Gastroesophageal sphincter (tissue), 4 donors: ENCODE results near the gene PRELP. TPM values are rescaled to one million over a fixed set of nuclear protein-coding genes. Genes with fewer than 3 reads are reported as not detected.

Source experiments
- ATAC-seq: fragments of 150-250 bp; one replicate; pipeline ENCODE4 v1.9.1; 2016; ENCODE audit warnings: mild to moderate bottlenecking, moderate library complexity
- H3K27ac ChIP-seq, 4 donors: fragments of 200-600 bp; sonication (generic) in 3 of 4; 1 replicate in 3 of 4; 2 replicates in 1 of 4; pipeline ENCODE4 v1.5.1; 2016 to 2019
- H3K27me3 ChIP-seq: fragments of 200-600 bp; sonication (generic); one replicate; pipeline ENCODE4 v1.5.1; 2019
- H3K36me3 ChIP-seq, 2 donors: fragments of 200-600 bp; sonication (generic); one replicate each; pipeline ENCODE4 v1.5.1; 2019; ENCODE audit warnings: control low read depth in 1 of 2
- H3K4me1 ChIP-seq, 3 donors: fragments of 200-600 bp; sonication (generic); 1 replicate in 2 of 3; 2 replicates in 1 of 3; pipeline ENCODE4 v1.5.1; 2016 to 2019; ENCODE audit warnings: control low read depth in 2 of 3
- H3K4me3 ChIP-seq, 2 donors: fragments of 200-600 bp; sonication (generic); one replicate each; pipeline ENCODE4 v1.5.1; 2019; ENCODE audit warnings: mild to moderate bottlenecking in 1 of 2, moderate library complexity in 1 of 2
- H3K9me3 ChIP-seq, 3 donors: fragments of 200-600 bp; sonication (generic); one replicate each; pipeline ENCODE4 v1.5.1; 2017 to 2019; ENCODE audit warnings: control low read depth in 2 of 3
- EP300 ChIP-seq: sonication (generic); formaldehyde crosslinking; IDR thresholded peaks from one replicate; pipeline ENCODE4 v1.6.1; 2017; ENCODE audit warnings: antibody characterized with exemption, mild to moderate bottlenecking
- POLR2A ChIP-seq, 2 donors: fragments of 450-650 bp; IDR thresholded peaks; one replicate each; pipeline ENCODE4 v1.6.1; 2017; ENCODE audit warnings: antibody characterized with exemption in 2 of 2, mild to moderate bottlenecking in 2 of 2, moderate library complexity in 1 of 2
- POLR2AphosphoS5 ChIP-seq: sonication (generic); formaldehyde crosslinking; IDR thresholded peaks from one replicate; pipeline ENCODE4 v1.6.1; 2017; ENCODE audit warnings: antibody characterized with exemption
- WGBS, 2 donors: methylation state at CpG; one replicate each; pipeline ENCODE4 v1.1.5; 2018; ENCODE audit warnings: low coverage in 1 of 2; 5-methylcytosine and 5-hydroxymethylcytosine counted together
- total RNA-seq, 4 donors: library from RNA; depleted of rRNA; stranded (reverse); fragments of >200 nt; gene quantifications; one replicate each; pipeline ENCODE4 v1.1.0, GENCODE V29; 2016
- TF ChIP-seq, protein P1 (sequence below), 4 experiments: fragments of 200-600 bp in 2 of 4; fragments of 450-650 bp in 2 of 4; sonication (generic) in 1 of 4; IDR thresholded peaks; one replicate each; pipeline ENCODE4 v1.5.1; 2017 to 2019; ENCODE audit warnings: antibody characterized with exemption in 4 of 4, mild to moderate bottlenecking in 2 of 4, moderate library complexity in 2 of 4

Gene PRELP
- total RNA-seq, 4 donors from 2014 or later: 63.9 to 149 (median 66.1) TPM

DNA sequence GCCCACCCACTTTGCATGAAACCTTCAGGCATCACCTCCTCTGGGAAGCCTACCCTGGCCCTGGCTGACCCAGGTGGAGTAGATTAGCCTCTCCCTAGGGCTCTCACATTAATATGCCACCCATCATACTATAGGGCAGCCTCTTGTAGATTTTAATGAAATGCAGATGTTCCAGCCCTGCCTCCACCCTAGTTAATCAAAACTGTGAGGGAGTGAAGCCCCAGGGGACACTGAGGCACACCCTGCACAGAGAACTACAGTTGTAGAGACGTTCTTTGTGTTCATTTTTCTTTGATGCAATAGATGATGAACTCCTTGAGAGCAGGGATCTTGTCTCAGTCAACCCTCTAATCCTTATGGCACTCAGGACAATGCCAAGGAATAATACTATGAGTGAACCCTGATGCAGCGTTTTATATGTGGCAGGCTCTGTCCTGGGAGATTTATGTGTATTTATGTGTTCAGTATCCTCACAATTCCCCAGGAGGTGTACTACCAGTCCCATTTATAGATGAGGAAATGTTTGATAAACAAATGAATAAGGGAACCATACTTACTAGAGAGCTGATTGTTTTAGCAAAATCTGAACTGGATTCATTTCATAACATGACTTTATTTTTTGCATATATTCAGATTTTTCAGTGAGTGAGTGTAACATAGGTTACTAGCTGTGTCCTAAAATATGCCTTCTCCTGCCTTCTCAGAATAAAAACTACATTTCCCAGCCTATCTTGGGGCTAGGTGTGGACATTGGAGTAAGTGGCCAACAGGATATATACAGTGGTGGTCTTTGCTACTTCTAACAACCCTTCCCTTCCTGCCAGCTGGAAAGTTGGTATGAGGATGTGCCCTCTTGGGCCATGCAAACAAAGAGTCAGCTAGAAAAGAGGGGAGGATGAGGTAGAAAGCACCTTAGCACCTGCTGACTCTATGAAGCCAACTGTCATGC lies 23.5 kb upstream of the PRELP start:
- Histone ChIP-seq H3K4me1 (peaks cover 0 to 4% (median 0%) of the 10 kb centered on the region in 3 donors), H3K9me3 (no peaks in the 10 kb centered on the region), H3K27ac (no peak overlapping the region), H3K36me3 (no peaks in the 10 kb centered on the region), H3K27me3 (peaks cover 9% of the 10 kb centered on the region), H3K4me3 (no peak overlapping the region)
- WGBS, 2 donors: 39 to 60% methylated on average over 1 to 2 of the region's 2 CpGs
- no peak for TF ChIP-seq EP300
- TF ChIP-seq POLR2AphosphoS5: no peak
- TF ChIP-seq, protein P1, sequence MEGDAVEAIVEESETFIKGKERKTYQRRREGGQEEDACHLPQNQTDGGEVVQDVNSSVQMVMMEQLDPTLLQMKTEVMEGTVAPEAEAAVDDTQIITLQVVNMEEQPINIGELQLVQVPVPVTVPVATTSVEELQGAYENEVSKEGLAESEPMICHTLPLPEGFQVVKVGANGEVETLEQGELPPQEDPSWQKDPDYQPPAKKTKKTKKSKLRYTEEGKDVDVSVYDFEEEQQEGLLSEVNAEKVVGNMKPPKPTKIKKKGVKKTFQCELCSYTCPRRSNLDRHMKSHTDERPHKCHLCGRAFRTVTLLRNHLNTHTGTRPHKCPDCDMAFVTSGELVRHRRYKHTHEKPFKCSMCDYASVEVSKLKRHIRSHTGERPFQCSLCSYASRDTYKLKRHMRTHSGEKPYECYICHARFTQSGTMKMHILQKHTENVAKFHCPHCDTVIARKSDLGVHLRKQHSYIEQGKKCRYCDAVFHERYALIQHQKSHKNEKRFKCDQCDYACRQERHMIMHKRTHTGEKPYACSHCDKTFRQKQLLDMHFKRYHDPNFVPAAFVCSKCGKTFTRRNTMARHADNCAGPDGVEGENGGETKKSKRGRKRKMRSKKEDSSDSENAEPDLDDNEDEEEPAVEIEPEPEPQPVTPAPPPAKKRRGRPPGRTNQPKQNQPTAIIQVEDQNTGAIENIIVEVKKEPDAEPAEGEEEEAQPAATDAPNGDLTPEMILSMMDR (IDR thresholded peaks at IDR 0.05): no peak
- TF ChIP-seq POLR2A (IDR thresholded peaks at IDR 0.05): no peak
- ATAC-seq: peak; percentile 51

- H3K27me3 ChIP-seq: peaks cover 9% of the 10 kb centered on the region
- 80% methylated on average over 1 of the region's 5 CpGs; no CpG with 5 or more reads in 1 of the 2 donors for WGBS, 2 donors
- H3K9me3 ChIP-seq: no peaks in the 10 kb centered on the region
- TF ChIP-seq EP300: no peak
- no peak for TF ChIP-seq POLR2A (IDR thresholded peaks at IDR 0.05)
- TF ChIP-seq, protein P1 (IDR thresholded peaks at IDR 0.05): no peak
- no peak for TF ChIP-seq POLR2AphosphoS5
- no peak overlapping the region for H3K4me3 ChIP-seq
- no peaks in the 10 kb centered on the region for H3K36me3 ChIP-seq
- no peak for ATAC-seq
- no peak overlapping the region for H3K27ac ChIP-seq
- H3K4me1 ChIP-seq: peaks cover 0 to 4% (median 0%) of the 10 kb centered on the region in 3 donors
Measured at GRCh38 chr1:203453016-203453415, 22.6 kb upstream of the PRELP start.

DNA sequence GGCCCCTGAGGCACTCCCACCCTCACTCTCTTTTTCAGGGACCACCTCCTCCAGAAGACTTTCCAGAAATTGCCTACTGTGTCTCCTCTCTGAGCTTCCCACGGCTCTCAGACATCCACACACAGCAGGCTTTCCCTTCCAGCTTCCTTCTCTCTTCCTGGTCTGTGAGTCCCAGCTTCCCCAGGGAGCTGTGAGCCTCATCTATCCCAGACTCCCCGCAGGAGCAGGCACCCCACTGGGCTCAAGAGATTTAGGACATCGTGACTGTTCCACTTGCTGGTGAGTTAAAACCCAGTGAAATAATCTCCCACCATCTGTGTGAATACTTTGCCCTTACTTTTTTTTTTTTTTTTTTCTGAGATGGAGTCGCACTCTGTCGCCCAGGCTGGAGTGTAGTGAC lies 22.0 kb upstream of the PRELP start:
- no peak for TF ChIP-seq POLR2AphosphoS5
- no peak for TF ChIP-seq EP300
- no peak for TF ChIP-seq POLR2A (IDR thresholded peaks at IDR 0.05)
- TF ChIP-seq, protein P1 (IDR thresholded peaks at IDR 0.05): no peak
- 64 to 69% methylated on average over 3 to 5 of the region's 5 CpGs for WGBS, 2 donors
- Histone ChIP-seq H3K4me3 (no peak overlapping the region), H3K27ac (no peak overlapping the region), H3K4me1 (peaks cover 0 to 4% (median 0%) of the 10 kb centered on the region in 3 donors), H3K9me3 (no peaks in the 10 kb centered on the region), H3K36me3 (no peaks in the 10 kb centered on the region), H3K27me3 (peaks cover 9% of the 10 kb centered on the region)
- no peak for ATAC-seq

GRCh38 chr1:203454986-203455471 lies 20.6 kb upstream of the PRELP start:
- no peak for ATAC-seq
- no peaks in the 10 kb centered on the region for H3K9me3 ChIP-seq
- TF ChIP-seq POLR2AphosphoS5: no peak
- TF ChIP-seq POLR2A (IDR thresholded peaks at IDR 0.05): no peak
- TF ChIP-seq, protein P1 (IDR thresholded peaks at IDR 0.05): no peak
- TF ChIP-seq EP300: no peak
- peaks cover 9% of the 10 kb centered on the region for H3K27me3 ChIP-seq
- no peak overlapping the region for H3K27ac ChIP-seq
- no peaks in the 10 kb centered on the region for H3K4me1 ChIP-seq
- H3K36me3 ChIP-seq: no peaks in the 10 kb centered on the region
- H3K4me3 ChIP-seq: no peak overlapping the region
- WGBS, 2 donors: 75 to 80% methylated on average over 3 to 6 of the region's 18 CpGs
